Measurements from ENCODE around the gene LMTK2.

LMTK2 gene

GRCh38 chr7:98194186-98194585, 87.5 kb downstream of the LMTK2 start:
- H3K4me3 ChIP-seq (ENCODE audit: low read depth, low read length): no peak overlapping the region
- TF ChIP-seq CTCF (IDR thresholded peaks at IDR 0.05; ENCODE audit: low read depth, low read length): no peak

- no peak for TF ChIP-seq CTCF (IDR thresholded peaks at IDR 0.05; ENCODE audit: low read depth, low read length)
- H3K4me3 ChIP-seq (ENCODE audit: low read depth, low read length): no peak overlapping the region
Measured at GRCh38 chr7:98194672-98195457, 88.2 kb downstream of the LMTK2 start.

- TF ChIP-seq CTCF (IDR thresholded peaks at IDR 0.05; ENCODE audit: low read depth, low read length): no peak
- H3K4me3 ChIP-seq (ENCODE audit: low read depth, low read length): no peak overlapping the region
Measured at GRCh38 chr7:98196706-98197605, 90.3 kb downstream of the LMTK2 start.

- H3K4me3 ChIP-seq (ENCODE audit: low read depth, low read length): no peak overlapping the region
- TF ChIP-seq CTCF (IDR thresholded peaks at IDR 0.05; ENCODE audit: low read depth, low read length): no peak
Measured at GRCh38 chr7:98199131-98199530, 92.5 kb downstream of the LMTK2 start.

GRCh38 chr7:98200364-98200763, 93.7 kb downstream of the LMTK2 start:
- no peak for TF ChIP-seq CTCF (IDR thresholded peaks at IDR 0.05; ENCODE audit: low read depth, low read length)

GRCh38 chr7:98202367-98203195, 95.9 kb downstream of the LMTK2 start:
- TF ChIP-seq CTCF (IDR thresholded peaks at IDR 0.05; ENCODE audit: low read depth, low read length): no peak
- H3K4me3 ChIP-seq (ENCODE audit: low read depth, low read length): no peak overlapping the region

More at GRCh38 chr7:98200364-98200763, 93.7 kb downstream of the LMTK2 start:
- H3K4me3 ChIP-seq (ENCODE audit: low read depth, low read length): no peak overlapping the region
